Stimulated activated CD4-positive, alpha-beta T cell treated with anti-CD3 and anti-CD28 coated beads, Interleukin-1b, Interleukin-23, amount 100 ng/mL, for 1 hour (primary cell): ENCODE data around the gene ZNF44.
"Not testable (repeated sequence)": the region's sequence is repeated elsewhere in the genome, so short reads cannot be mapped to it uniquely, and the experiment has no call there.

ENCODE experiments used
- DNase-seq, 2 donors: peaks; one replicate each; pipeline ENCODE4 v3.0.0-alpha.2; 2020; ENCODE audit warnings: low read depth in 2 of 2

ZNF44 gene

DNA sequence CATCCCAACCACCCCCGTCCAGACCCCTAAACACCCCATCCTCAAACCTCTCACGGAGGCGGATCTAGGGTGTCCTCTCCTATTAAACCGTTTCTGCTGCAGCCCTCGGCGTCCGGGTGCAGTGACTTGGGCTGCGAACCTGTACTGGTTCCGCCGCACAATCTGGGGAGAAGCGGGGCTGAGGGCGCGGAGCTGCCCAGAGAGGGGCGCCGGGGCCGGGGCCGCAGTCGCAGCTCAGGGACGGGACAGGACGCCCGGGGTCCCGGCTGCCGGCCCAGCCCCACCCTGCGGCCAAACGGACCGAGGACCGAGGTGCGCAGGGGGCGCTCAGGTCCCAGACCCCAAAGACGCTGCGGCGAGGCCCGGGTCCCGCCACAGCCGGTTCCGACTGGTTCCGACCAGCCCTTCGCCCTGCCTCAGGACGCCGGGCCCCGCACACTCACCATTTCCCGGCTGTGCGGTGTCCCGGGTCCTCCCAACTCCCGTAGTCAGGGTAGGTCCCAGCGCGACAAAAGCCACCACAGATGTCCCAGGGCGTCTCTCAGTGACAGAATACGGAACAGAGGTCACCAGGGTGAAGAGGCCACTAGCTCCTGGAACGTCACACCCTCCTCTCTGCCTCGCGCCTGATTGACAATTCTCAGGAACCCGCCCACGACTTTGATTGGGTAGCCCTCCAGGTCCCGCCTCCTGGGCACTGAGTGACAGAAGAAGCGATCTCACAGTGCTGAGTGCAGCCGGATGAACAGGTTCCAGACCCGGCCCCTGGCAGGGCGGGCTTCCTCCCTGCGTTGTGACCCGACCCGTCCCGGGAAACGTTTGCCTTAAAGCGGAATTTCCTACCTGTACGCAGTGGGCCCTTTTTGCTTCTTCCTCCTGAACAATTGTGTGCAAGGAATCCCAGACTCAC, at the start of gene ZNF44:
TSS of gene ZNF44 (minus strand) at position 635 of the 910 bp plus-strand sequence. CDS start at position 446, 189 bp downstream.
- peak; percentile 85 to 88 for DNase-seq

DNA sequence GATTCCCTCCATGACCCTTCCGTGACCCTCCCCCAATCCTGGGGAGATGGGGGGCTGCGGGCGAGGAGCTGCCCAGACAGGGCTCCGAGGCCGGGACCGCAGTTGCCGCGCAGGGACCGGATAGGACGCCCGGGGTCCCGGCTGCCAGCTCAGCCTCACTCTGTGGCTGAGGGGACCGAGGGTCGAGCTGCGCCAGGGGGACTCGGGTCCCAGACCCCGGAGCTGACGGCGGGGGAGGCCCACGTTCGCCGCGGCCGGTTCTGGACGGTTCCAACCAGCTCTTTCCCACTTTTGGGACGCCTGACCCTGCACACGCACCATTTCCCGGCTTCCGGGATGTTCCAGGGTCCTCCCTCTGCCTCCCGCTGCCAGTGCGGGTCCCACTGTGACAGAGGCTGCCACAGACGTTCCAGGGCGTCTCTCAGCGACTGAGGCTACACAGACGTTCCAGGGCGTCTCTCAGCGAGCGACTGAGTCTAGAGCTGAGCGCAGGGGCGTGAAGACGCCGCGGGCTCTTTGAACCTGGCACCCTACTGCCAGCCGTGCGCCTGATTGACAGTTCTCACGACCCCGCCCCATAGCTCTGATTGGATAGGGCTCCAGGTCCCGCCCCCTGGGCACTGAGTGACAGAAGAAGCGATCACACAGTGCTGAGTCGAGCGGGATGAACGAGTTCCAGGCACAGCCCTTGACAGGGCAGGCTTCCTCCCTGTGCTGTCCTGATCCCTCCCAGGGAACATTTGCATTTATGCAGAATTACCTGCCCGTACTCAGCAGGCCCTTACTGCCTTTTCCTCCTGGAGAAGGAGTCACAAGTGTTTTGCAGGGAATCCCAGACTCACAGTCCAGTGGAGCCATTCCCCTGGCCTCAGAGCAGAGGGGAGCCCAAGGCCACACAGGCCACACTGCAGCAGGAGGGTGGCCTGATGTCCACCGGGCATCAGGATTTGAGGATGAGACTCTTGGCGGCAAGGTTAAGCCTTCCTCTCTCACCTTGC, 38.8 kb upstream of the ZNF44 start, which contains the start of gene ZNF563:
TSS of gene ZNF563 (minus strand) at position 472 of the 998 bp plus-strand sequence. CDS start at position 321, 151 bp downstream.
- peak; percentile 94 to 98 for DNase-seq

DNA sequence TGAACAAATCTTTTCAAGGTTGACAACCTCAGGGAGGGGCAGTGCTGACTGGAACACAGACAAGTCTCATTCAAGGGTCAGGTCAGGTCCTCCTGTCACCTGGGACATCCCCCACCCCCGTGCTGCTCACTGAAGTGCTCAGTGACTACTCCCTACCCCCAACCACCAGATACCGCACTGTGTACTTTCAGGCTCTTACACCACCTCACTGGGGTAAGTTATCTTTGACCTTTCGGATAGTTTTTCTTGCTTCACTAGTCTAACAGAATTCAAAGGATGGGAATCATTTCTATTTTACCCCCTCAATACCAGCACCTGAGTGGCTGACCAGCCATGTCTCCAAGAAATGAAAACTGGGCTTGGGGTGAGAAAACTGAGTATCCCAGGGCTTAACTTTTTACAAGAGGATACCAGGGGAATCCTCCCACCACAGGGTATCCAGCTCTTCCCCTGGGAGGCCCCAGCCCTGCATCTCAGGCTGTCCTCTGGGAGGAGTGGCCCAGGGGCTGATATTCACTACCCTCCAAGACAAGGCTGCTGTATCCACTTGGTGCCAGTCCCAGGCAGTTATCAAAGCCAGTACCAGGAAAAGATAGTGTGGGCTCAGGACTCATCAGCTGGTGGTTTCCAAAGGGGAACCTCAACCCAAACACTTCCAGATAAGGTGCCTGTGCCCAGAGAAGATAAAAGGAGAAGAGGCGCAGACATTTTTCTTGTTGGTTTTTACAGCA, 36.7 kb upstream of the ZNF44 start:
- peak in 1 of 2 donors; percentile 44 for DNase-seq

DNA sequence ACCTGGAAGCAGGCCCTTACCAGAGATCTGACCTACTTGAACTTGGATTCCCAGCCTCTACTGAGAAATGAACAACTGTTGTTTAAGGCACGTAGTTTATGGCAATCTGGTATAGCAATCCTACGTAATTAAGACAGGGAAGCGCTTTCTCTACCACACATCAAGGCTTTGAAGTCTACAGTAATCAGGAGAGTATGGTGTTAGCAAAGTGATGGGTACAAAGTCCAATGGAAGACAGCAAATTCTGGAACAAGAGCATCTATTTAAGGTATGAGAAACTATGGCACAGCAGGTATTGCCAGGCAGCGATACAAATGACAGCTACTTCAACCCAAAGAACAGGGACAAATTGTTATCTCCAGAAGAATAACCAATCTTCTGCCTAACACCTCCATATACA, 35.7 kb upstream of the ZNF44 start:
- no peak for DNase-seq

DNA sequence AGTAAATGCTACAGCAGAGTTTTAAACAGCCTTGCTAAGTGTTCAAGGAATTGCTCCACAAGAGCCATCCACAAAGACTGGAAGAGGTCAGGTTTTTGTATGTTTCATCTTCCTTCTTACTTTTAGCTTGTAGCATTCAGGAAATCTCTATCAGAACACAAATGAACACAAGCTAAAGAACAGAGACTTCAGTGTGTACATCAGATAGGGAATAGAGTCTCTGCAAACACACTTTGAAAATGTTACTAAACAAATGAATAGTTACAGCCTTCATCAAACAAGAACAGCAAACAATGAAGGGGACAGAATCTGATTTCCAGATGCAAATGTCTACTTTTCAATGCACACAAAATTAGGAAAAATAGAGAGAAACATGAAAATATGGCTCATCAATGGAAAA, 31.0 kb upstream of the ZNF44 start:
- no peak for DNase-seq

DNA sequence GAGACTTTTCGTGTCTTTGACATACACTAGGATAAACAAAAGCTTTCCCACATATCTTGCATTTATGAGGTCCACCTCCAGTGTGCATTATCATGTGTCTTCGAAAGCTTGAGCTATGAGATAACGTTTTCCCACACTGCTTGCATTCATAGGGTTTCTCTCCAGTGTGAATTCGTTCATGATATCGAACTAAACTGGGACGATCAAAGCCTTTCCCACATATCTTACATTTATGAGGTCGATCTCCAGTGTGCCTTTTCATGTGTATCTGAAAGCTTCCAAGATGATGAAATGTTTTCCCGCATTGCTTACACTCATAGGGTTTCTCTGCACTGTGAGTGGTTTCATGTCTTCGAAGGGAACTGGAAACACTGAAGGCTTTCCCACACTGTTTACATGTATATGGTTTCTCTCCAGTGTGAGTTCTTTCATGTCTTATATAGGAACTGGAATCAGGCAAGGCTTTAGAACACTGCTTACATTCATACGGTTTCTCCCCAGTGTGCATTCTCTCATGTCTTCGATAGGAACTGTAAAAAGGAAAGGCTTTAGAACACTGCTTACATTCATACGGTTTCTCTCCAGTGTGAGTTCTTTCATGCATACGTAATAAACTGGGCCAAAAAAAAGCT, 24.2 kb upstream of the ZNF44 start:
- DNase-seq: no peak

DNA sequence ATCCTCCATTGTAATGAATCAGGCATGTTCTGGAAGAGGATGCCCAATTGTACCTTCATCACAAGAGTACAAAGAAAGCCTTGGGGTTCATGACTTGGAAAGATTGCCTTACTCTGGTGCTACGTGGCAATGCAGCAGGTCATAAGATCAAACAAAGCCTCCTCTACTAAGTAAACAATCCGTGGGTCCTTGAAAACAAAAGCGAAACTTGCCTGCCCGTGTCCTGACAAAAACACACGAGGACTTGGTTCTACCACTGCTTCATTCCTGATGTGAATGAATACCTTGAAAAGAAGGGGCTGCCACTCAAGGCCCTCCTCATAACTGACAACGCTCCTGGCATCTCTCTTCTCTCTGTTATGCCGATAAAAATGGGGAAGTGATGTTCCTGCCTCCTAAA, 19.9 kb upstream of the ZNF44 start:
- no peak for DNase-seq

DNA sequence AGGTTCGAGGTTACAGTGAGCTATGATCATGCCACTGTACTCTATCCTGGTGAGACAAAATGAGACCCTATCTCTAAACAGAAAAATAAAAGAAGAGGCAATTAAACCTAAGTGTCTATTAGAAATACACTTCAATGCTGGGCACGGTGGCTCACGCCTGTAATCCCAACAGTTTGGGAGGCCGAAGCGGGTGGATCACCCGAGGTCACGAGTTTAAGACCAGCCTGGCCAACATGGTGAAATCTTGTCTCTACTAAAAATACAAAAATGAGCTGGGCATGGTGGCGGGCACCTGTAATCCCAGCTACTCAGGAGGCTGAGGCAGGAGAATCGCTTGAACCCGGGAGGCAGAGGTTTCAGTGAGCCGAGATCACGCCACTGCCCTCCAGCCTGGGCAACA, 14.2 kb upstream of the ZNF44 start:
- DNase-seq: not testable (repeated sequence)

DNA sequence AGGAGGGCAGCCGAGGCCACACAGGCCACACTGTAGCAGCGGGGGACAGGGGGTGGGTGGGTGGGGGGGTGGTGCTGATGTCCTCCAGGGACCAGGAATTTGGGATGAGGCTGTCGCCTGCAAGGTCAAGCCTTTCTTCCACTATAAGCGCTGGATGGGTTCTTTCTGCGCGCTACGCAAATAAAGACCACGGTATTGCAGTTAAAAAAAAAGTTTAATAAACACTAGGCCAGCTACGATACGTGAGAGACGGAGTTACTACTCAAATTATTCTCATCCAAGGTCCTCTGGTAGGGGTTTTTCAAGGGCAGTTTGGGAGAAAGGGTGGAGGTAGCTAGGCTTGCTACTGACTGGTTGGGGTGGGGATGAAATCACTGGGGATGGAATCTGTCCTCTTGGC, 508 bp upstream of the ZNF44 start:
- no peak for DNase-seq

DNA sequence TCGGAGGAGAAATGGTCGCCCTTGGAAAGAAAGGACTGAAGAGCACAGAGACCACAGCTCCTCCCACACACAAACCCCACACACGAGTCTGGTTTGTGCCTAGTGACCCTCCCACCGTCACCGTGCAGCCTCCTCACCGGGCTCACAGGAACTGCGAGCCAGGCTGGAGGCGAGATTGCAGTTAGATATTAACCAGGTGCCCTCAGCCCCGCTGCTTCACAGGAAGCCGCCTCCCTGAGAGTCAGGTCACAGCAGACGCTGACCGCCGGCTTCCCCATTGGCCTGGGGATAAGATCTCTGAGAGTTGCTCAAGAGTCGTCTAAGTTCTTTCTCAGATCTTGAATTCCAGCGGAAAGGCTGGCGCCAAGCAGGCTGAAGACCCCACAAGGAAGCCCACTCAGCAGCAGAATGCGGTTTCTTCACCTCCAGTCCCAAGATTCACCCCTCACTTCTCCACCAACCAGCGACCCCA, 870 bp downstream of the ZNF44 start:
- DNase-seq: no peak

DNA sequence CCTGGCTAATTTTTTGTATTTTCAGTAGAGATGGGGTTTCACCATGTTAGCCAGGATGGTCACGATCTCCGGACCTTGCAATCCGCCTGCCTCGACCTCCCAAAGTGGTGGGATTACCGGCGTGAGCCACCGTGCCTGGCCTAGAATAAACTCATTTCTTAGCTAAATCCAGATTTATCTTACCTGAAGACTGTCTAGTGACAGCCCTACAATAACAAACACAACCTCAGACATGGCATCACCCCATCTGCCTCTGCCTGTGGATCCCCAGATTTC, 5.0 kb downstream of the ZNF44 start:
- DNase-seq: no peak

DNA sequence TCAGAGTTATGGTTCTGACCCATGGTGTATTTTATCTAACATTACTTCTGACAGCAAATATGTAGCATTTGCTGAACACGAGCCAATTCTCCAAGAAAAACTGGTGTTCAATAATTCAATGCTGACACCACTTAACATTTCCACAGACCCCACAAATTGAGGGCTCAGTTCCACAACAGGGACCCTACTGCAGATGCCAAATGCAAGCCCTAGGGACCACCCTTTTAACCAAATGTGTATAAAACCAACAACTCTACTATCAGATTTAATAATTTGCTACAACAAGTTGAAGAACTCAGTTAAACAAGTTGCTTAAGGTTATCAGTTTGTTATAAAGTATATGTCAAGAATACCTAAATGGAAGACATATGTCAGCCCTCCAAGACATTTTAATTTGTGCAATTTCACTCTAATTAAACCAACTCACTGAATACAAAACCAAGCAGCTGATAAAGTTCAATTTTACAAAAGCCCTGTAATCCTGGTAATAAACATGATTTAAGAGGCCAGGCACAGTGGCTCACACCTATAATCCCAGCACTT, 6.7 kb downstream of the ZNF44 start:
- DNase-seq: no peak

DNA sequence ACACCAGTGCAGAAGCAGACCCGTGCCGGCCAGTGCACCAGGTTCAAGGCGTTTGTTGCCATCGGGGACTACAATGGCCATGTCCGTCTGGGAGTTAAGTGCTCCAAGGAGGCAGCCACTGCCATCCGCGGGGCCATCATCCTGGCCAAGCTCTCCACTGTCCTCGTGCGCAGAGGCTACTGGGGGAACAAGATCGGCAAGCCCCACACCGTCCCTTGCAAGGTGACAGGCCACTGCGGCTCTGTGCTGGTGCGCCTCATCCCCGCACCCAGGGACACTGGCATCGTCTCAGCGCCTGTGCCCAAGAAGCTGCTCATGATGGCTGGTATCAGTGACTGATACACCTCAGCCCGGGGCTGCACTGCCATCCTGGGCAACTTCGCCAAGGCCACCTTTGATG, 10.1 kb downstream of the ZNF44 start:
- no peak for DNase-seq

DNA sequence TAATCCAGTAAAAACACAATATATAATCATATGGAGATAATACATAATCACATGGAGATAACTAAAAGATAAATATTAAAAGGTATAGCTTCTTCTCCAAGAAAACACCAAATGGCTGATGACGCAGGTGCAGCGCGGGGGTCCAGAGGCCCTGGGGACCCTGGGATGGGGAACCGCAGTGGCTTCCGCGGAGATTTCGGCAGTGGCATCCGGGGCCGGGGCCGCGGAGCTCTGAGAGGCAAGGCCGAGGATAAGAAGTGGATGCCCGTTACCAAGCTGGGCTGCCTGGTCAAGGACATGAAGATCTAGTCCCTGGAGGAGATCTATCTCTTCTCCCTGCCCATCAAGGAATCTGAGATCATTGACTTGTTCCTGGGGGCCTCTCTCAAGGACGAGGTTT, 10.5 kb downstream of the ZNF44 start:
- DNase-seq: no peak

DNA sequence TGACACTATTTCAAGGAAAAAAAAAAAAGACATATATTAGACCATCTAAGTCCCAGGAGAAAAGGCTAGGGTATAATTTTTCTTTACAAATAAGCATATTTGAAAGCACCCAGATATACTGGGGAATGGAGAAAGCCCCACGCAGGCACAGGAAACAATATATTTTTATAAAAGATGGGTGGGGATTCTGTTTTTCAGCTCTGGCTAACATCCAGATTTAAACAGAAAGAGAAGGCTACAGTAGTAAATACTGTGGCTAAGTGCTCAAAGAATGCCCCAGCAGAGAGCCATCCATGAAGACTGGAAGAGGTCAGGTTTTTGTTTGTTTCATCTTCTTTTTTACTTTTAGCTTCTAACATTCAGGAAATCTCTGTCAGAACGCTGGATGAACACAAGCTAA, 16.0 kb downstream of the ZNF44 start:
- no peak for DNase-seq

DNA sequence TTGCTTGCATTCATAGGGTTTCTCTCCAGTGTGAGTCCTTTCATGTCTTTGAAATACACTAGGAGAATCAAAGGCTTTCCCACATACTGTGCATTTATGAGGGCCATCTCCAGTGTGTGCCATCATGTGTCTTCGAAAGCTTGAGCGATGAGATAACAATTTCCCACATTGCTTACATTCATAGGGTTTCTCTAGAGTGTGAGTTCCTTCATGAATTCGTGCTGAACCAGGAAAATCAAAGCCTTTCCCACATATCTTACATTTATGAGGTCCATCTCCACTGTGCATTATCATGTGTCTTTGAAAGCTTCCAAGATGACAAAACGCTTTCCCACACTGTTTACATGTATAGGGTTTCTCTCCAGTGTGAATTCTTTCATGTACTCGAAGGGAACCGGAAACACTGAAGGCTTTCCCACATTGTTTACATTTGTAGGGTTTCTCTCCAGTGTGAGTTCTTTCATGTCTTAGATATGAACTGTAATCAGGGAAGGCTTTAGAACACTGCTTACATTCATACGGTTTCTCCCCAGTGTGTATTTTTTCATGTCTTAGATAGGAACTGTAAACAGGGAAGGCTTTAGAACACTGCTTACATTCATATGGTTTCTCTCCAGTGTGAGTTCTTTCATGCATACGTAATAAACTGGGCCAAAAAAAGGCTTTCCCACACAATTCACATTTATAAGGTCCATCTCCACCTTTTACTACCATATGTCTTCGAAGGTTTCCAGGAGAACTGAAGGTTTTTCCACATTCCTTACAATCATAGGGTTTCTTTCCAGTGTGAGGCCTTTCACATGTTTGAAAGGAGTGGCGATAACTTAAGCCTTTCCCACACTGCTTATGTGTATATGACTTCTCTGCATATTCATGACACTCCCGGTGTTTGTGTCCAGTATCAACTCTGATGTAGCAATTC, 21.4 kb downstream of the ZNF44 start:
- DNase-seq: no peak

DNA sequence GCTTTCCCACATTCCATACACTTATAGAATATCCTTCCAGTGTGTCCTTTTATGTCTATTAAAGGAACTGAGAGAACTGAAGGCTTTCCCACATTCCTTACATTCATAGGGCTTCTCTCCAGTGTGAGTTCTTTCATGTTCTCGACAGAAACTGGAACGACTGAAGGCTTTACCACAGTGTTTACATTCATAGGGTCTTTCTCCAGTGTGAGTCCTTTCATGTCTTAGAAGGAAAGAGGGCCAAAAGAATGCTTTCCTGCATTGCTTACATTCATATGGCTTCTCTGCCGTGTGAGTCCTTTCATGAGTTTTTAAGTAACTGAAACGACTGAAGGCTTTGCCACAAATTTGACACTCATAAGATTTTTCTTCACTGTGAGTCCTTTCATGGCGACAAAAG, 22.3 kb downstream of the ZNF44 start:
- DNase-seq: no peak

DNA sequence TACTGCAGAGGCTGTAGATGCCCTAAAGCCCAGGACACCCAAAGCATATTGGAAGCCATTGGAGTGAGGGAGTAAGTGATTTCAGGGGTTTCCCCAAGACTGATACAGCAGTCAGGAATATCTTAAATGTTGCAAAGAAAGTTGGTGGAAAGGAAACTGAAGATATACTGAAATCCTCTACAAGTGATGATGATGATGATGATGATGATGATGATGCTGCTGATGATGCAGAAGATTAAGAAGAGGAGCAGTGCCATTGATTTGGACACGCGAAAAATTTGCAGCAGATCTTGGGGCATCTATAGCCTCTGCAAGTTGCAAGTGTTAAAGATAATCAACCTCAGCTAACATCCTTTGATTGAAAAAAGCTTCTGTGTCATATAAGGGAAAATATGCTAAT, 23.8 kb downstream of the ZNF44 start:
- no peak for DNase-seq

DNA sequence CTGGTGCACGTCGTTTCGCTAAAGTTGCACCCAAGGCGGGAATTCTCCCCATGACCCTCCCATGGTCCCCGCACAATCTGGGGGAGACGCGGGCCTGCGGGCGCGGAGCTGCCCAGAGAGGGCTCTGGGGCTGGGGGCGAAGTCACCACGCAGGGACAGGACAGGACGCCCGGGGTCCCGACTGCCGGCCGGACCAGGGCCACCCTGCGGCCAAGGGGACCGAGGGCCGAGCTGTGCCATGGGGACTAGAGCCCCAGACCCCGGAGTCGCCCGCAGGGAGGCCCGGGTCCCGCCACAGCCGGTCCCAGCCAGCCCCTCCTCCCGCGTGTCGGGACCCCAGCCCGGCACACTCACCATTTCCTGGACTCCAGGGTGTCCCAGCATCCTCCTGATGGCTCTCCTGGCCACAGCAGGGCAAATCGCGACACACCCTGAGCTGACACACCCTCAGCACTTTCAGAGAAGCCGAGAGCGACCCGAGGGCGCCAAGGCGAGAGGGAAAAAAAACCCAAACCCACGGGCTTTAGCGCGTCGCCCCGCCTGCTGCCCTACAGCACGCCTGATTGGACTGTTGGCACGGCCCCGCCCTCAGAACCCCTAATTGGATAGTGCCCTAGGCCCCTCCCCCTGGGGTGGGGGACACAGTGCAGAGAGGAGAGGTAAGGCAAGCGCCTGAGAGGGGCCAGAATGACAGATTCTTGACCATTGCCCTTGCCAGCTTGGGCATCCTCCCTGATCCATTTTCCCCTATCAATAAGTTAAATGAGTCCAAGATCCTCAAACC, 28.6 kb downstream of the ZNF44 start:
- no peak for DNase-seq
